ENCODE data around the gene RFXANK.
"Not testable (repeated sequence)": the region's sequence is repeated elsewhere in the genome, so short reads cannot be mapped to it uniquely, and the experiment has no call there.

Gene RFXANK

GRCh38 chr19:19206938-19207337, 14.9 kb downstream of the RFXANK start:
- no peak for DNase-seq (ENCODE audit: low read depth)

GRCh38 chr19:19207637-19208572, 15.8 kb downstream of the RFXANK start:
- no peak for DNase-seq (ENCODE audit: low read depth)

GRCh38 chr19:19209372-19209771, 17.3 kb downstream of the RFXANK start:
- no peak for DNase-seq (ENCODE audit: low read depth)

GRCh38 chr19:19211499-19212420, 19.7 kb downstream of the RFXANK start, which contains the start of gene NCAN:
Gene NCAN (plus strand): TSS chr19:19211958. CDS start chr19:19216954, 4,996 bp downstream.
- no peak for DNase-seq (ENCODE audit: low read depth)

- DNase-seq (ENCODE audit: low read depth), result no peak
Measured at GRCh38 chr19:19212916-19213315, 20.9 kb downstream of the RFXANK start.

GRCh38 chr19:19213426-19214158, 21.5 kb downstream of the RFXANK start:
- no peak for DNase-seq (ENCODE audit: low read depth)

- DNase-seq (ENCODE audit: low read depth), result no peak
Measured at GRCh38 chr19:19214159-19214490, 22.1 kb downstream of the RFXANK start.

GRCh38 chr19:19214892-19215291, 22.8 kb downstream of the RFXANK start:
- no peak for DNase-seq (ENCODE audit: low read depth)

- DNase-seq (ENCODE audit: low read depth), result no peak
Measured at GRCh38 chr19:19215792-19216191, 23.7 kb downstream of the RFXANK start.

- no peak for DNase-seq (ENCODE audit: low read depth)
Measured at GRCh38 chr19:19217099-19217498, 25.0 kb downstream of the RFXANK start.

- no peak for DNase-seq (ENCODE audit: low read depth)
Measured at GRCh38 chr19:19218911-19219310, 26.9 kb downstream of the RFXANK start.

GRCh38 chr19:19221000-19221399, 28.9 kb downstream of the RFXANK start:
- DNase-seq (ENCODE audit: low read depth), result not testable (repeated sequence)

- no peak for DNase-seq (ENCODE audit: low read depth)
Measured at GRCh38 chr19:19223060-19223459, 31.0 kb downstream of the RFXANK start.

- no peak for DNase-seq (ENCODE audit: low read depth)
Measured at GRCh38 chr19:19223636-19224035, 31.6 kb downstream of the RFXANK start.

- DNase-seq (ENCODE audit: low read depth), result no peak
Measured at GRCh38 chr19:19224150-19224851, 32.2 kb downstream of the RFXANK start.

- peak; percentile 47 for DNase-seq (ENCODE audit: low read depth)
Measured at GRCh38 chr19:19224852-19225494, 32.9 kb downstream of the RFXANK start.

GRCh38 chr19:19226204-19226603, 34.1 kb downstream of the RFXANK start:
- no peak for DNase-seq (ENCODE audit: low read depth)

- no peak for DNase-seq (ENCODE audit: low read depth)
Measured at GRCh38 chr19:19226663-19227062, 34.6 kb downstream of the RFXANK start.

GRCh38 chr19:19227217-19227616, 35.2 kb downstream of the RFXANK start:
- no peak for DNase-seq (ENCODE audit: low read depth)

GRCh38 chr19:19229701-19230100, 37.6 kb downstream of the RFXANK start:
- no peak for DNase-seq (ENCODE audit: low read depth)

- no peak for DNase-seq (ENCODE audit: low read depth)
Measured at GRCh38 chr19:19230999-19231398, 38.9 kb downstream of the RFXANK start.

Data from T-helper 22 cell (primary cell).